GM12892 (cell line): Measurements from ENCODE around the gene CSRP1.

ENCODE experiments used
- POLR2A ChIP-seq: IDR thresholded peaks from 2 replicates; pipeline ENCODE4 v1.6.1; 2011; ENCODE audit warnings: low read depth, low read length, control low read depth
- TAF1 ChIP-seq: IDR thresholded peaks from 2 replicates; pipeline ENCODE4 v1.6.1; 2011; ENCODE audit warnings: low read depth, mild to moderate bottlenecking, control low read depth, low read length, borderline replicate concordance

- TF ChIP-seq TAF1 (no peak), POLR2A (no peak)
Observed at GRCh38 chr1:201551877-201552731, 45.2 kb upstream of the CSRP1 start.
